HL-60/S4 (cell line): Measurements from ENCODE around the gene CYP51A1.
"Not testable (repeated sequence)": the region's sequence is repeated elsewhere in the genome, so short reads cannot be mapped to it uniquely, and the experiment has no call there.

Experiments
- in situ Hi-C: fragments of 300-500 bp; cut with MboI; formaldehyde crosslinking; loops from 2 replicates; pipeline ENCODE4 v1.14.3; 2022; ENCODE audit warnings: low sequenced_read_pairs

Gene CYP51A1

DNA sequence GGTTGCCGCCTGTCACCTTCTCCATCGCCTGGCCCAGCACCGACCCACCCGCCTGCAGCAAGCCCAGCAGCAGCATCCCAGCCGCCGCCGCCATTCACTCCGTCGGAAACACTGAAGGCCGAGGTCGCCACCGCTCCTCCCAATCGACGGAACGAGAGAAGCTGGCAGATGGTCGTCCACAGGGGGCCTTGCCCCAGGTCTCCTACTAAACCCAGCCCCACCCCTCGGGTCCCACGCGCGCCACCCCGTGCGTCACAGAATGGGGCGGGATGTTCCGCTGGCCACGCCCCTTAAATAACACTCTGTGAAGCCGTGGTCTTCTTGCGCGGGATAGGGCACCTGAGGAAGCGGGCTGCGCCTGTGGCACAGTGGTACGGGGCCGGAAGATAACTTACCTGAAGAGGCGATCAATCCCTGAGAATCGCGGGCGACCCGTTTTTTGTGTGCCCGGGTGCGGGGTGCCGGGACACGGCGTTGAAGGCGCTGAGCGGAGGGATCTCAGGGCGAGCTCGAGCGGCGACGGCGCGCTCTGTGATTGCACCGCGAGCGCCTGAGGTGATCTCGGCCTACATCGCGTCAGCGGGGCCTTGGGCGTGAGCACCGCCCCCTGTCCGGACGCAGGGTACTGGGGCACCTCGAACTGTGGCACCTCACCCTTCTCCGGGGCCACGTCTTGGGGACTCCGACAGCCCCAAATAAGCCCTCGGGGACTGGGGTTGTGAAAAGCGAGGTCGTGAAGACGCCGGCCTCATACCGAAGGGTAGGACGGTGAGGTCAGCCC is at the start of gene CYP51A1:
Gene CYP51A1, minus strand, starts transcription at position 207 of the 781 bp plus-strand sequence. Its CDS starts 113 bp downstream, at position 94.
- in situ Hi-C loops: no loop called here

DNA sequence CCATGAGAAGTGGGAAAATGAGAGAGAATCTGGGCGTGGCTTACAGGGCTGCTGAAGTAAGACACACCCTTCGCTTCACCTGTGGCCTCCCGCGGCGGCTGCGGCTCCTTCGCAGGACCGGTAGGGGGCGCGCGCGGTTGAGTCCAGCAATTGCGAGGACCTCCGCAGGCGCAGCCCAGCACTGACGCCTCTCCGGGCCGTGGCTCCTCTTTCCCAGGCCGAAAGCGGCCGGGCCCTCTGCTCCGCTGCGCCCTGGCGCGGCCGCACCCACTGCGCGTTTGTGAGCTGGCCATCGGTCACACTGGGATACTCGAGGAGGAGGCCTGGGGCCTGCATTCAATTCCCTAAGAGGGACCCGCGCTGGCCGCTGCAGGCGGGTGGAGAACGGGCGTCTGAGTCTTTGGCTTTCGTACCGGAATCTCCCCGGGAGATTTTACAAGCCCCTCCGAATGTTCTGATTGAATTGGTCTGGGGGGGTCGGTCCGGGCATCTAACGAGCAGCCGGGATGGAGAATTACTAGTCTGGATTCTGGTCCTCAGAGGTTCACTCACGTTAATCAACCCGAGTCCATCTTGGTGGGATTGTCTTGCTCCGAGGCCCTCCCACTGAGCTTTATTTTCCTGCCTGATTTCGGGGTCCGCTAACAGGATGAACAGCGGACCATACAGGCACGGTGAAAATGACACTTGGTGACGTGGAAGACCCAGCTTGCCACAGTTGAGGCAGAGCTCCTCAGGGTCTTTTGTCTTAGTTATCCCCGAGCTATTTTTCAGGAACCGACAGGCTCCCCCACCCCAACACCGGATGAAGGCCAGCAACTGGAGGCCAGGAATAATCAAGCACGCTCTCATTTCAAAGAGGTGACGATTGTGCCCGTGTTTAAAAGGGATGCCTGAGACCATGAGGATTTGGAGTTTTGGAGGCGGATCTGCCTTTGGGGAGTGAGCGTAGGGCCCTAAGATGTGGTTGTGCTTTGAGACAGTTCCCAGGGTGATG is 44.9 kb upstream of the CYP51A1 start, which contains the start of gene LRRD1:
Gene LRRD1, minus strand, starts transcription at position 215 of the 997 bp plus-strand sequence. CDS start 13,940 bp downstream, outside the sequence.
- in situ Hi-C loops: no loop called here

DNA sequence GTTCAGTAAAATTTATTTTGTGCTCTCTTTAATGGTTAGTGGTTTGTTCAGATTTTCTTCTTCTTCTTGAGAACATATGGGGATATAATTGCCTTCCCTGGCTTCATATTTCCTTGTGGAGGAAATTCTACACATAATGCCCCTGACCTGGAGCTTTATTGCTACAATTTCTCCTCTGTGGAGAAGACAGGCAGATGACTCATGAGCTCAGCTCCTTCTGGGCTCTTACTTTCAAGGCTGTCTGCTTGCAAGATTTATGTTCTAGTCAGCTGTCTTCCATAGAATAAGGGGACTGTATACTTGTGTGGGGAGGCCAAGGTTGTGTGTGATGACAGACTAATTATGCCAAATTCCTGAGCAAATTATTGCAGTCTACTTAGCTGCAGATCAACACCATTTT is 43.1 kb upstream of the CYP51A1 start:
- in situ Hi-C loops: no loop called here

DNA sequence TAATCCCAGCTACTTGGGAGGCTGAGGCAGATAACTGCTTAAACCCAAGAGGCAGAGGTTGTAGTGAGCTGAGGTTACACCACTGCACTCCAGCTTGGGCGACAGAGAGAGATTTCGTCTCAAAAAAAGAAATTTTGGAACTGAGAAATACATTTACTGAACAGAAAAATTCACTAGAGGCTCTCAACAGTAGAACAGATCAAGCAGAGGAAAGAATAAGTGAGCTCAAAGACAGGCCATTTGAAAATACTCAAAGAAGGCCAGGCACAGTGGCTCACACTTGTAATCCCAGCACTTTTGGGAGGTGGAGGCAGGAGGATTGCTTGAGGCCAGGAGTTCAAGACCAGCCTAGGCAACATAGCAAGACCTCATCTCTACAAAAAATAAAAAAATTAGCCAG is 35.3 kb upstream of the CYP51A1 start:
- in situ Hi-C loops: not testable (repeated sequence)

DNA sequence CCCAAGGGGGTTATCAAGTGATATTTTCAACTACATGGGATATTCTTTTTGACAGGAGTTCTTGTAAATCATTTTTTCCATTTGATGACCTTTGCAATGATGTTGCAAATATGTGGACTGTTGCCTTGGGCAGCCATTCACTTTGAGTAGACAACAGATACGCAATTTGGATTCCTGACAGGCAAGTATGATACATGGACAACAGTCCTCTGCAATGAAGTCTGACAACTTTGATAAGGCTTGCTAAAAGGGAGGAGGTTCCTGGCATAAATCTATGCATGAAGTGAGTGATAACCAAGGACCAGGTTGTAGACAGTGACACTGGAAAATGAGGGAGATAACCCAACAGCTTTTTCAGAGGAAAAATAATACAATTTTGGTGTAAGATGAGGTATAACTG is 27.0 kb upstream of the CYP51A1 start:
- in situ Hi-C loops: no loop called here

DNA sequence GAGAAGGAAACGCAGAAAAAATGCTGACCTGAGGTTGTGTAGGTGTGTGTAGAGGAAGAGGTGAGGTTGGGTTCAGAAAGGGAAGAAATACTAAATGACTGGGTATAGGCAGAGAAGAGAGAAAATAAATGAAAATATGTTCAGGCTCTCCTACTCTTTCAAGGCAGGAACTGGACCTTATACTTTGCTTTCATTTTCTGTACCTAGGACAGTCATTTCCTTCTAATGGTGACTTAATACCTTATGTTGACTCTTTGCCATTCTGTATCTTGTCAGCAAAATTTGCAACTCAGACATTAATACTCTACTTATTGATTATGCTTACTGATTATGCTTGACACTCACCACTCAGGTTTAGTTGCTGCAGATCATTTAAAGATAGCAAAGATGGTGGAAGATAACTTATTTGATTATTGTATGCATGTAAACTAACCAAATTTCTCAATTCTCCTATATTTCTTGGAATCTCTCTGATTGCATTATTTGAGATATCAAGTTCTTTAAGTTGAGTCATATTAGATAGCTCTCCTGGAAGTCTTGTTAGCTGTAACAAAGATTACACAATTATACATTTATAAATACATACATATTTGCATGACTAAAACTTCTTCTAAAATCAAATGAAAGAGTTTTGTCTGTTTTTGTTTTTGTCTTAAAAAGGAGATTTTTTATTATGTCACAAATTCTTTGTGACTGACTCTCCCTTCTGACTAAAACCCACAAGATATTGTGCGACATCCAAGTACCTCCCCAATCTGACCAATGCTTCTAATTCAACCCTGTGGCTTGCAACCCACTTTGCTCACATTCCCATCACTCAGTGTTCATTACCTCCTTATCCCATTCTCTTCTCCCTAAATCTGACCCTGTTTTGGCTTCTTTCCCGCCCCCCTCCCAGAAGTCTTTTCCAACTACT is 24.6 kb upstream of the CYP51A1 start:
- in situ Hi-C loops: no loop called here

DNA sequence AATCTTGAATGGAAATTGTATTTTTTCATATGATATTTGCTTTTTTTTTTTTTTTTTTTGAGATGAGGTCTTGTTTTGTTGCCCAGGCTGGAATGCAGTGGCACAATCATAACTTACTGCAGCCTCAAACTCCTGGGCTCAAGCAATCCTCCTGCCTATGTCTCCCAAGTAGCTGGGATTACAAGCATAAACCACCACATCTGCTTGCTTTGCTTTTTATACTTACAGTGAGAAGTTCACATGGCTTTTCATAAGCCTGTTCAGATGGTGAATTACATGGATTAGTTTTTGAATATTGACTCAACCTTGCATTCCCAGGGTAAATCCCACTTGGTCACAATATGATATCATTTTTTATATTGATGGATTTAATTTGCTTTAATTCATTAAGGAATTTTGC is 22.7 kb upstream of the CYP51A1 start:
- in situ Hi-C loops: no loop called here

DNA sequence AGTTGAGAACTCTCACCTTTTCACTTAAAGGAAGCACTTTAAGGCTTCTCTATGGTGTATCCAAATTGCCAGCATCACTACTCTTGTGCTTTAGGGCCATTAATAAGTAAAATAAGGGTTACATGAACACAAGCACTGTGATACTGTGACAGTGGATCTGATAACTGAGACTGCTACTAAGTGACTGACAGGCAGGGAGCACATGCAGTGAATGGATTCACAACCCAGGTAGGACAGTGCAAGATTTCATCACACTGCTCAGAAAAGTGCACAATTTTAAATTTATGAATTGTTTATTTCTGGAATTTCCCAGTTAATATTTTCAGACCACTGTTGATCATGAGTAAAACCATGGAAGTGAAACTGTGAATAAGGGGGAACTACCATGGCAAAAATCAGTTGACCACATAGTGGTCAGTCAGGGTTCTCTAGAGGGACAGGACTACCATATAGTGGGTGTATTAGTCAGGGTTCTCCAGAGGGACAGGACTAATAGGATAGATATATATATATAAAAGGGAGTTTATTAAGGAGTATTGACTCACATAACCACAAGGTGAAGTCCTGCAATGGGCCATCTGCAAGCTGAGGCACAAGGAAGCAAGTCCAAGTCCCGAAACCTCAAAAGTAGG is 20.9 kb upstream of the CYP51A1 start:
- in situ Hi-C loops: no loop called here

DNA sequence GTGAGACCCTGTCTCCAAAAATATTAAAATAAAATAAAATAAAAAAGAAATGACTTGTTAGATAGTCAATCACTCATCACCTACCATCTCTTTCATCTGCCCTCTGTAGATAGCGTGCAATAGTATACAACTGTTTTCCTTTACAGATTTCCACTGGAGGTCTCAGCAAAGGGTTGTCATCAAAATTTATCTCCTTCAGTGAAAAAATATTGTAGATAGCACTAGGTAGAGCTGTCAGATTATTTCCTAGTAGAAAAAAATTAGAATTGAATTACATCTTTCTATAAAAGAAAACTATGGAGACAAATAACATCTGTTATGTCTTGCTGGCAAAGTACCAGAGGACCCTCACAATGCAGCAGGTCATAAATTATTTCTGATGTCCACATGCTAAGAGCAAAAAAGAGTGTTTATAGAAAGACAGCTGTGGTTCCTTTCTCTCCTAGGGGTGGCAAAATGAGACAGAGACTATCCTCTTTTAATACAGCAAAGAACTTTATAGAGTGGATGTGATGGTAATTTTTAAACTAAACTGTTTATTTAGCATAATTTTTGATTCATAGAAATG is 16.3 kb upstream of the CYP51A1 start:
- in situ Hi-C loops: no loop called here

DNA sequence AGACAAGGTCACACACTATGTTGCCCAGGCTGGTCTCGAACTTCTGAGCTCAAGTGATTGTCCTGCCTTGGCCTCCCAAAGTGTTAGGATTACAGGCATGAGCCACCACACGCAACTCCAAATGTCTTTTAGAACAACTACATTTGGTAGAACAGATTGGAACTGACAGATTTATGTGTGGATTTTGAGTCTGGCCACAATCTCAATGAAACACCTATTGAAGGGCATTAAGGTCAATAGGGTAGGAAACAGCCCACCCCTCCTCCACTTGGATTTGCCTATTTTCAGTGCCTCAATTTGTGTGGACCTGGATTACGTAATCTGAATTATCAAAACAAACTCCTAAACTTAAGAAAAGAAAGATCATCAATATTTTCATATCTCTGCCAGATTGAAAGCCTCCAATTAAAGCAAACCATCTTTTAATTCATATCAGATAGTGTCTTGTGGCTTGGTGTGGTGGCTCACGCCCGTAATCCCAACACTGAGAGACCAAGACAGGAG is 15.5 kb upstream of the CYP51A1 start:
- in situ Hi-C loops: no loop called here

DNA sequence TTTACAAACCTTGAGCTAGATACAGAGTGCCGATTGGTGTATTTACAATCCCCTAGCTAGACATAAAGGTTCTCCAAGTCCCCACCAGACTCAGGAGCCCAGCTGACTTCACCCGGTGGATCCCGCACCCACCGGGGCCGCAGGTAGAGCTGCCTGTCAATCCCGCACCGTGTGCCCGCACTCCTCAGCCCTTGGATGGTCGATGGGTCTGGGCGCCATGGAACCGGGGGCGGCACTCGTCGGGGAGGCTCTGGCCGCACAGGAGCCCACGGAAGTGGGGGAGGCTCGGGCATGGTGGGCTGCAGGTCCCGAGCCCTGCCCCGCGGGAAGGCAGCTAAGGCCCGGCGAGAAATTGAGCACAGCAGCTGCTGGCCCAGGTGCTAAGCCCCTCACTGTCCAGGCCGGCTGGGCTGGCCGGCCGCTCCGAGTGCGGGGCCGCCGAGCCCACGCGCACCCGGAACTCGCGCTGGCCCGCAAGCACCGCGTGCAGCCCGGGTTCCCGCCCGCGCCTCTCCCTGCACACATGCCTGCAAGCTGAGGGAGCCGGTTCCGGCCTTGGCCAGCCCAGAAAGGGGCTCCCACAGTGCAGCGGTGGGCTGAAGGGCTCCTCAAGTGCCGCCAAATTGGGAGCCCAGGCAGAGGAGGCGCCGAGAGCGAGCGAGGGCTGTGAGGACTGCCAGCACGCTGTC is 9.1 kb upstream of the CYP51A1 start:
- in situ Hi-C loops: not testable (repeated sequence)

DNA sequence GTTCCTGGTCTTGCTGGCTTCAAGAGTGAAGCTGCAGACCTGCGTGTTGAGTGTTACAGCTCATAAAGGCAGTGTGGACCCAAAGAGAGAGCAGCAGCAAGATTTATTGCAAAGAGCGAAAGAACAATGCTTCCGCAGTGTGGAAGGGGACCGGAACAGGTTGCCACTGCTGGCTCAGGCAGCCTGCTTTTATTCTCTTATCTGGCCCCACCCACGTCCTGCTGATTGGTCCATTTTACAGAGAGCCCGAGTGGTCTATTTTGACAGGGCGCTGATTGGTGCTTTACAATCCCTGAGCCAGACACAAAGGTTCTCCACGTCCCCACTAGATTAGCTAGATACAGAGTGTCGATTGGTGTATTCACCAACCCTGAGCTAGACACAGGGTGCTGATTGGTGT is 8.5 kb upstream of the CYP51A1 start:
- in situ Hi-C loops: not testable (repeated sequence)

DNA sequence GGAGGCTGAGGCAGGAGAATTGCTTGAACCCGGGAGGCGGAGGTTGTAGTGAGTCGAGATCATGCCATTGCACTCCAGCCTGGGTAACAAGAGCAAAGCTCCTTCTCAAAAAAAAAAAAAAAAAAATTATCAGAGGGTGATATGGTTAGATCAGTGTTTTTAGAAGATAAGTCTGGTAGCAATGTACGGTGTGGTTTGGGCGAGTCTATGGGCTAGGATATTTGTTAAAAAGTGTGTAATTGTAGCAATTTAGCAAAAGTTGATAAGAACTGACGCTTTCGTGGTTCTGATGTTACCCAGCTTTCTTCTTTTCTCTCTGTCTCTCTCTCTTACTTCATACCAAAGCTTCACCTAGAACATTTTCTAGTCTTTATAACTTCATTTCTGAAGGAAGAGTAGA is 6.9 kb upstream of the CYP51A1 start:
- in situ Hi-C loops: no loop called here

DNA sequence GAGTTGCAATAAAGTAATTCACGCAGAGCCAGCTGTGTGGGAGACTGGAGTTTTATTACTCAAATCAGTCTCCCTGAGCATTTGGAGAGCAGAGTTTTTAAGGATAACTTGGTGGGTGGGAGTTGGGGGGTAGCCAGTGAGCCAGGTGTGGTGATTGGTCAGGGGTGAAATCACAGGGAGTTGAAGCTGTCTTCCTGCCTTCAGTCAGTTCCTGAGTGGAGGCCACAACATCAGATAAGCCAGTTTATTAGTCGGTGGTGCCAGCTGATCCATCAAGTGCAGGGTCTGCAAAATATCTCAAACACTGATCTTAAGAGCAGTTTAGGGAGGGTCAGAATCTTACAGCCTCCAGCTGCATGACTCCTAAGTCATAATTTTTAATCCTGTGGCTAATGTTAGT is 3.3 kb upstream of the CYP51A1 start:
- in situ Hi-C loops: no loop called here

DNA sequence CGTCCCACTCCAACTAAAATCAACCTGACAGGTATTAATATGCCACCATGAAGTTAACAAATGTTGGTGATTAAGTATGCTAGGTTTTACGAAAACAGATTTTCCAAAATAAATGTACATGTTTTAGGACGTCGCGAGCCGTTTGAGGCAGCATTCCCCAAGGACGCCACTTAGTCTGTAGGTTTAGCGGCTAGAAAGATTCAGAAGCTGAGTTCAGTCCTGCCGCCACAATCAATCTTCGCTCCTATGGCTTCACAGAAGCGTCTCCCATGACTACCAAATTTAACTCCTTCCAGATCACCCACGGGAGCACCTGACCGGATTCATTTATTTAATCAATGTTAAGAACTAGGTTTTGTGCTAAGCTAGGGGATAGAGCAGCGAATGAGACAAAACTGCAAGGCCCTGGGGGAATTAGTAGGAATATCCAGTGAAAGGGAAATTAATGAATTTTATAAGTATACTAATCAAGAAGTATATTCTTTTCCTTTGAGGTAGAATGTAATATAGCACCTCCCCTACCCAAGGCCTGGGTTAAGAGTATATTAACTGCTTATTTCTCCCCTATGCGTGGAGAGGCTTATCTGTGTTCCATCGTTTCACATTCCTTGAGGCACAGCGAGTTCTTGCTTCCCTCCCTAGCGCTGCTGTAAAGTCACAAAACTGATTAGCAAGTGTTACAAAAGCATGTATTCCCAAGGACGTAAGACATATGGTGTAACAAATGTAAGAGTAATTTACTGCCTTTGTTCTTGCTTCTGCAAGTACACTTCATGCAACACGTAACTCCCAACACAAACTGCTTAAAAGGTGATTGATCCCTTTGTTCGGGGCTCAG is 994 bp upstream of the CYP51A1 start:
- in situ Hi-C loops: no loop called here

DNA sequence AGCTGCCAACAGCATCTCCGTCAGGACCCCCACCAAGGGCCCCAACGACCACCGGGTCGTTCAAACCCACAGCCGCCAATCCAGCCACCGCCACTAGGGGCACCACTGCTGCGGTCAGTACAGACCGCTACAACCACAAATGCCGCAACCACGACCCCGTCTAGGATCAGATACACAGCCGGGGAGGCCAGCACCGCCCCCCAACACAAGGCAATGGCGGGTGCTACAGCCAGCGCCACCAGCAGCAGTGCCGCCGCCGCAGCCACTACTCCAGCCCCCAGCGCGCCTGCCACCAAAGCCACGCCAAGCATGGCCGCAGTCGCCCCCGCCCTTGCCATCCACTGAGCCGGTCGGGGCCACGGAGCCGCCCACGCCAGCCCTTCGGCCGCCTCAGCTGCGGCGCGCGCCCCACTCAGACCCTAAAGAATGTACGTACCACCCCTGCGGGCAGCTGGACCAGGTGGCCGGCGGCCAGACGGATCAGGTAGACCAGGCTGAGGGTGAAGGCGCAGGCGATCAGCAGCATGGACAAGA is 473 bp downstream of the CYP51A1 start:
- in situ Hi-C loops: no loop called here

DNA sequence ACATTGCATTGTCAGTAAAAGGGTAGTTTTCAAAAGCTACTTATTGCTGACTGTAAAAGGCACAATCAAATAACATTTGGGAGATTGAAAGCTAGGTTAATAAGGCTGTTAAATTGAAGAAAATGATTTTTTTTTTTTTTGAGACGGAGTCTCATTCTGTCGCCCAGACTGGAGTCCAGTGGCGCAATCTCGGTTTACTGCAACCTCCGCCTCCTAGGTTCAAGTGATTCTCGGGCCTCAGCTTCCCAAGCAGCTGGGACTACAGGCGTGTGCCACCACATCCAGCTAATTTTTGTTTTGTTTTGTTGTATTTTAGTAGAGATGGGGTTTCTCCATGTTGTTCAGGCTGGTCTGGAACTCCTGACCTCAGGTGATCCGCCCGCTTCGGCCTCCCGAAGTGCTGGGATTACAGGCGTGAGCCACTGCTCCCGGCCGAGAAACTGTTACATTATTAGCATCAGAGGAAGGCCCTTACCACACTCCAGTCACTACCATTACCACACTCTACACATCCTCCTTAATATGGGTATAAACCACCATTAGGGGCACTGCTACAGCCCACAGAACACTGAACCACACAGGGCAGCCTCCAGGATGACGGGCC is 1.0 kb downstream of the CYP51A1 start:
- in situ Hi-C loops: no loop called here
